GM13977 (cell line): ENCODE data around the gene ZDHHC11.

ENCODE experiments used
- DNase-seq: peaks from one replicate; pipeline ENCODE4 v3.0.0; 2012; ENCODE audit warnings: low spot score
- in situ Hi-C: fragments of 300-500 bp; cut with MboI; formaldehyde crosslinking; loops from one replicate; pipeline ENCODE4 v1.12.0; 2022; ENCODE audit warnings: low sequenced_read_pairs, low pct_unique_long_range_greater_than_20kb, mixed read lengths, inconsistent platforms; ENCODE audit not compliant: unreplicated experiment
- TF ChIP-seq, protein P1 (sequence below): IDR thresholded peaks from 2 replicates; pipeline ENCODE4 v1.5.1; 2012; ENCODE audit warnings: mild to moderate bottlenecking, control low read depth; ENCODE audit not compliant: insufficient read depth; ENCODE audit errors: extremely low read depth, missing control alignments

ZDHHC11 gene

DNA sequence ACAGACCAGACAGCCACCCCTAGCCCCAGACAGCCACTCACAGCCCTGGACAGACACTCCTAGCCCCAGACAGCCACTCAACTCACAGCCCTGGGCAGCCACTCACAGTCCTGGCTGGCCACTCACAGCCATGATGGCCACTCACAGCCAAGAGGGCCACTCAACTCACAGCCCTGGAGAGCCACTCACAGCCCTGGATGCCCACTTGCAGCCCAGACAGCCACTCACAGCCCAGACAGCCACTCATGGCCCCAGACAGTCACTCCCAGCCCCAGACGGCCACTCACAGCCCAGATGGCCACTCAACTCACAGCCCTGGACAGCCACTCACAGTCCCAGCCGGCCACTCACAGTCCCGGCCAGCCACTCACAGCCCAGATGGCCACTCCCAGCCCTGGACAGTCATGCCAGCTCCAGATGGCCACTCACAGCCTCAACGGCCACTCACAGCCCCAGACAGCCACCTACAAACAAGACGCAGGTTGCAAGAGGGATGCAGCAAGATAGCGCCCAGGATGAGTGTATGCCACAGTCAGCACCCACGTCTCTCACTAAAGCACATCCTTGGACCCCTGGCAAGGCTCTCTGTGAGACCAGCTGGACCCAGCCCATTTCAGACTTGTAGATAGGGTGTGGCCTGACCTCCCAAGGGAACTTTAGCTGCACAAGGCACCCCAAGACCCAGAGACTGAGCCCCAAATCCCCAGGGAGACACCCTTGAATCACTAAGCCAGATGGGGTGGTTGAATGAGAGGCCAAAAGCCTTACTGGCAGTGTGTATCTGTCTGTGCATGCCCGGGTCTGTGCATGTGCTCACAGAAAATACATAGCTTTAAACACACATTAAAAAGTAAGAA, 88.7 kb downstream of the ZDHHC11 start:
- TF ChIP-seq, protein P1, sequence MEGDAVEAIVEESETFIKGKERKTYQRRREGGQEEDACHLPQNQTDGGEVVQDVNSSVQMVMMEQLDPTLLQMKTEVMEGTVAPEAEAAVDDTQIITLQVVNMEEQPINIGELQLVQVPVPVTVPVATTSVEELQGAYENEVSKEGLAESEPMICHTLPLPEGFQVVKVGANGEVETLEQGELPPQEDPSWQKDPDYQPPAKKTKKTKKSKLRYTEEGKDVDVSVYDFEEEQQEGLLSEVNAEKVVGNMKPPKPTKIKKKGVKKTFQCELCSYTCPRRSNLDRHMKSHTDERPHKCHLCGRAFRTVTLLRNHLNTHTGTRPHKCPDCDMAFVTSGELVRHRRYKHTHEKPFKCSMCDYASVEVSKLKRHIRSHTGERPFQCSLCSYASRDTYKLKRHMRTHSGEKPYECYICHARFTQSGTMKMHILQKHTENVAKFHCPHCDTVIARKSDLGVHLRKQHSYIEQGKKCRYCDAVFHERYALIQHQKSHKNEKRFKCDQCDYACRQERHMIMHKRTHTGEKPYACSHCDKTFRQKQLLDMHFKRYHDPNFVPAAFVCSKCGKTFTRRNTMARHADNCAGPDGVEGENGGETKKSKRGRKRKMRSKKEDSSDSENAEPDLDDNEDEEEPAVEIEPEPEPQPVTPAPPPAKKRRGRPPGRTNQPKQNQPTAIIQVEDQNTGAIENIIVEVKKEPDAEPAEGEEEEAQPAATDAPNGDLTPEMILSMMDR: no peak
- in situ Hi-C loops: no loop called here
- DNase-seq: no peak

DNA sequence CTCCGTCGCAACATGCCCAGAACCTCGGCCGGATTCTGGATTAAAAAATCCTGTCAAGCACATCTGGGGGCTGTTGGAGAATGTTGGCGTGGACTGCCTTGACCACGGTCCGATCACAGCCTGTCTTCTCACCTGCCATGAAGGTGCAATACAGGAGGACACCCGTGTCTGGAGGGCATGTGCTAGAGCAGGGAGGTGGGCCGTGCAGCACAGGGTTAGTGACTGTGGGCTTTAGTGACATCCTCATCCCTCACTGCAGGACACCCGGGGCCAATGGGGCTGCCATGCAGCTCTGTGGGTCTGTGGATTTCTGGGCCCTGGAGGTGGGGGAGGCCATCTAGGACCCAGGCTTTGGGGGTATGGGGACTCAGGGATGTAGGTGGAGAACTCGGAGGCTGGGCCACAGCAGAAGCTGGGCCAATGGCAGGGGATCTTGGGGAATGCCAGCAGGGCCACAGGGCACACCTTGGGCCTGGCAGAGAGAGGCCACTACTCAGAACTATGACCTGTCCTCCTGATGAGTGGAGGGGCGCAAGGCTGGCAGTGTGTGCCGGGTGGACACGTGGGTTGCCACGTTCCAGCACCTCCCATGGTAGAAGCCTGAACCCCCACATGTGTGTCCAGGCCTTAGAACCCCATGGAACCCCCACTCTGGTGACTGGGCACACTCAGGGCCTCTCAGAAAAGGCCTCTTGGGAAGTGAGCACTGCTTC, 89.6 kb downstream of the ZDHHC11 start:
- in situ Hi-C loops: no loop called here
- TF ChIP-seq, protein P1: no peak
- no peak for DNase-seq

DNA sequence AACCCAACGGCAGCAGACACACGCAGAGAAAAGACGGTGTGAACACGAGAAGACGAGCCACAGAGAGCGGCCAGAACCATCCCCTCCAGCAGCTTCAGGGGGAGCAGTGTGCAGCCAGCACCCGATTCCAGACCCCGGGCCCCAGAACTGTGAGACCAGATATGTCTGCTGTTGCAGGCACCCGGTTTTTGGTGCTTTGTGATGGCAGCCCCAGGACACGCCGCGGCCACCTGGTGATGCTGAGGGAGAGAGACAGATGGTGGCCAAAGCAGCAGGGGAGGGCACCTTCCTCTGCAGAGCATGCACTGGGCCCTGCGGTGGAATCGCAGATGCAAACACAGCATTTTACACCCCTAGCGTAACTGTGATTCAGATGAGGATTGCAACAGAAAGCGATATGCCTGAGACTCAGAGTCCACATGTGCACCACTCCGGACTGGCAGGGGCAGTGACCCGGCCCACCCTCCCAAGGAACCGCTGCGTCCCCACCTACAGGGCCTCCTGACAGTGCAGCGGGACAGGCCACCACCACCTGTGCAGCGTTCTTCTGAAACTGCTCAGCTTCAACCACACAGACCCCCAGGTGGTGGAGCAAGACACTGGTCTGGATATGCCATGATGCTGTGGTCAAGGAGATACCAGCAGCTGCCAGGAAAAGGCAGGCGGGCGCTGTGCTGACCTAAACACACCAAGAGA, 90.3 kb downstream of the ZDHHC11 start:
- TF ChIP-seq, protein P1: no peak
- no peak for DNase-seq
- in situ Hi-C loops: no loop called here

DNA sequence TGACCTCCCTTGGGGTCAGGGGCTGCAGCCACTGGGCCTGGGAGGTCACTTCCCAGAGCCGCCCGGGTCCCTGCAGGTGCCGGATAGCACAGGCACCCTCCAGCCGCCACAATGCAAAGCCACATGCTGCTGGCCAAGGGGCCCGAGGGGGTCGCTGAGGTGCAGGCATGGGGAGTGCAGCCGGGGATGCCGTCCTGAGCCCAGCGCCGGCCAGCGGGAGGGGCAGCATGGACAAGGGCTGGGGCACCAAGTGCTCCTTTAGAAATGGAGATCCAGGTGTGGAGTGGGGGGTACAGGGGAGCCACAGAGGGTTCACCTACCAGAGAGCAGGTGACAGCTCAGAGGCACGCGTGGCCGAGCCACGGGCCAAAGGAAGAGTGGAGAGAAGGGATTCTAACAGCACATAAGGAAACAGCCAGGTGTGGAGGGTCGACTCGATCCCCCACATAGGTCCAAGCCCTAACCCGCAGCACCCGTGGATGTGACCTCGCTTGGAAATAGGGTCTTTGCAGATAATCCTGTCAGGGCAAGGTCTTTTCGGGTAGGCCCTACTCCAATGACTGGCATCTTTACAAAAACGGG, 90.9 kb downstream of the ZDHHC11 start:
- TF ChIP-seq, protein P1: no peak
- in situ Hi-C loops: no loop called here
- DNase-seq: no peak

DNA sequence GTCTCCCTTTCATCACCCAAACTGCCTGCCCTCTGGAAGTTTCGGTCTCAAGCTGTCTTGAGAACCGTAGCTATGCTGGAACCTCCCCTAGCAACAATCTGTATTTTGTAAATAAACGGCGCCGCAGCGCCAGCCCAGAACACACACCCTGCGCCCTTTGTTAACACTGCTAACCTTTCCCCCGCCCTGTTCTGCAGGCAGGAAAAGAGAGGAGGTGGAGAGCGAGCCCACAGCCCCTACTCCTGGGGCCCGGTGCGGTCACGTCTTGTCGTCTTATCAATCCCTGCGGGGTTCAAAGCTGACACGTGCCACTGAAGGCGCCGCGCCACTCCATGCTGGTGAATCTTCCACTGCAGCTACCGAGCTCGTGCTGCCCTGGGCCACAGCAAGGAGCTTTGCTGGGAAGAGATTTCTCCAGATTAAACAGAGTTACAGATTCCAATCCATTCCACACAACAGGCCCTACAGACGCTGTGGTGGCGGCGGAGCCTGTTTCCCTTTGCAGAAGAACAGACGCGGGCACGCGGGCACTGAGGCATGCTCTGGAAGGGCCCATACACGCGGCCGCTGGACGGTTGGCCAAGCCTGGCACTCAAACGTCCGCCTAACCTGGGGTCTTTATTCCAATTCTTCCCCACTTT, 91.6 kb downstream of the ZDHHC11 start:
- in situ Hi-C loops: no loop called here
- TF ChIP-seq, protein P1: no peak
- no peak for DNase-seq

DNA sequence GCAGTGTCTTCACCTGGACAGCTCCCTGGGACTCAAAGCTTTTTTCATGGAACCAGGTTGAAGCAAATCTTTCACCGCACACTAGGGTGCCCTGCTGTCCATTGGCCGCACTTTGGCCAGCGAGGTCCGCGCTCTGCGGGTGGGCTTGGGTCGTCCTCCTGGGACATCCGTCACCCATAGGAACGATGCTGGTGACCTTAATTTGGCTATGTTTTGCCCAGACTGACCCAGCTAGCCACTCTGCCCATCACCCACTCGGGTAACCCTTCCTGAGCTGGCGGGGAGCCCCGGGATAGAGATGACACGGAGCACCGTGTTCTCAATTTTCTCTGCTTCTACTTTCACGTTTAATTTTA, 92.1 kb downstream of the ZDHHC11 start:
- TF ChIP-seq, protein P1: no peak
- in situ Hi-C loops: no loop called here

More for the DNA sequence above, 92.1 kb downstream of the ZDHHC11 start:
- DNase-seq: no peak
